ENCODE results near the gene FAM193A.
"Not testable (repeated sequence)": the region's sequence is repeated elsewhere in the genome, so short reads cannot be mapped to it uniquely, and the experiment has no call there.

The FAM193A gene

GRCh38 chr4:2579910-2580309 lies 43.5 kb downstream of the FAM193A start:
- DNase-seq: no peak

GRCh38 chr4:2583092-2583491 lies 46.6 kb downstream of the FAM193A start:
- DNase-seq: no peak

- DNase-seq: peak; percentile 21
Measured at GRCh38 chr4:2583517-2583916, 47.1 kb downstream of the FAM193A start.

GRCh38 chr4:2586502-2586901 lies 50.1 kb downstream of the FAM193A start:
- no peak for DNase-seq

DNA sequence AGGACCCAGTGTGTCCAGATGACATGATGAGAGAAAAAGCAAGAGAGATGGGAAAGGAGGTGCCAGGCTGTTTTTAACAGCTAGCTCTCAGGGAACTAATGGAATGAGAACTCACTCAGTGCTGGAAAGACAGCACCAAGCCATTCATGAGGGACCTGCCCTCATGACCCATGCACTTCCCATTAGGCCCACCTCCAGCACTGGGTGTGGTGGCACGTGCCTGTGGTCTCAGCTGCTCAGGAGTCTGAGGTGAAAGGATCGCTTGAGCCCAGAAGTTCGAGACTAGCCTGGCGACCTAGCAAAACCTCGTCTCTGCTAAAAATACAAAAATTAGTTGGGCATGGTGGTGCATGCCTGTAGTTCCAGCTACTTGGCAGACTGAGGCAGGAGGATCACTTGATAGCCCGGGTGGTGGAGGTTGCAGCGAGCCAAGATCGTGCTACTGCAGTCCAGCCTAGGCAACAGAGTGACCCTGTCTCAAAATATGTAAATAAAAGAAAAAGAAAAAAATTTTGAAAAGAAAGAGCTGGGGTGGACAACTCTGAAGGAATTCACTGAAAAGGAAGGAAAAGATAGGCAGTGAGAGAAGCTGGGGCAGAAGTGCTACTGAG lies 50.9 kb downstream of the FAM193A start:
- DNase-seq: no peak

GRCh38 chr4:2588259-2588658 lies 51.8 kb downstream of the FAM193A start:
- DNase-seq: no peak

GRCh38 chr4:2591189-2591588 lies 54.7 kb downstream of the FAM193A start:
- no peak for DNase-seq

GRCh38 chr4:2592014-2592413 lies 55.6 kb downstream of the FAM193A start:
- not testable (repeated sequence) for DNase-seq

DNA sequence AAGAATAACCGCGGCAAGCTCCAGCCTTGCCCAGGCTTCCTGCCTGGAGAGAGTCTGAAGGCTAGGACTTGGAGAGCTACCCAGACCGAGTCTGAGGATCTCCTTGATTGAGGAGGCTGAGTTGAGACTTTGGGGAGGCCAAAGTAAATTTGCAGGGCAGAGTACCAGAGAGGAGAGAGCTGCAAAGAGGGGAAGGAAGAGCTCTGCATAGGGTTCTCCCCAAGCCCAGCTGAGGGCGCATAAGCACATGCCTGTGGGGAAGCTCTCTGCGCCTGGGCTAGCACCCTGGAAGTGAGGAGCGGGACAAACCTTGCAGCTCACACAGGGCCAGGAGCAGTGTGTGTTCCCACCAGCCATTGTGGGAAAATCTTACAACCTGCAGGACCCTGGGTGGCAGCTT lies 56.1 kb downstream of the FAM193A start:
- DNase-seq: no peak

DNA sequence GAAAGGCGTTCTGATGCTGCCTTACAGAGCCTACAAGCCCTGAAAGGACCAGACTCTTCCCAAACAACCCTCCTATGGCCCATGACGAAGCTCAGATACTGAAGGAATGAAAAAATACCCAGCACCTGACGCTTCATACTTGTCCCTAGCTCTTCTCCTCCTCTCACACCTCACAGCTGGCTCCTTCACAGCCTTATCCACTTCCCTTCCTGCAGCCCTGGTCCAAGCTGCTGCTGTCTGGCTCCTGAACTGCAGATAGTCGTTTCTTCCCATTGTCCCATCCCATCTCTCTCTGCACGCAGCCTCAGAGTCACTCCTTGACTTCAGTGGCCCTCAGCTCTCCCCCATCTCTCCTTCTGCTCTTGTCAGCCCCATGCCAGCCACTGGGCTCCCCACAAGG lies 56.6 kb downstream of the FAM193A start:
- no peak for DNase-seq

DNA sequence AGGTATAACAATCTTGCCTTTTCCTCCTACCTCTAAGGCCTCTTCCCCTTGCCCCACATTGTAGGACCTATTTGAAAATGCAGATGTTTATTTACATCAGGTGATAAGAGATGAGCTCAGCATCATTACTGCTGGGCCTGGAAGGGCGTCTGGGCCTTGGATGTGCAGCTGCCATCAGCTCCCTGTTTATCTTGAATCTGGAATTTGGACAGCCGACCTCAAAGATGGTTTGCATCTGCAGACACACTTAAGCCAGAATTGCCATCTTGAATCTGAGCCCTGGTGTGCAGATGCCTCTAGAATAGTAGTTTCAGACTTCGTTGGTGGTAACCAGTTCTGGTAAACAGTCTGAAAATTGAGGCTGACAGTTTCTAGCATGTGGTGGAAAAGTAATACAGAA lies 59.0 kb downstream of the FAM193A start:
- DNase-seq: no peak

DNA sequence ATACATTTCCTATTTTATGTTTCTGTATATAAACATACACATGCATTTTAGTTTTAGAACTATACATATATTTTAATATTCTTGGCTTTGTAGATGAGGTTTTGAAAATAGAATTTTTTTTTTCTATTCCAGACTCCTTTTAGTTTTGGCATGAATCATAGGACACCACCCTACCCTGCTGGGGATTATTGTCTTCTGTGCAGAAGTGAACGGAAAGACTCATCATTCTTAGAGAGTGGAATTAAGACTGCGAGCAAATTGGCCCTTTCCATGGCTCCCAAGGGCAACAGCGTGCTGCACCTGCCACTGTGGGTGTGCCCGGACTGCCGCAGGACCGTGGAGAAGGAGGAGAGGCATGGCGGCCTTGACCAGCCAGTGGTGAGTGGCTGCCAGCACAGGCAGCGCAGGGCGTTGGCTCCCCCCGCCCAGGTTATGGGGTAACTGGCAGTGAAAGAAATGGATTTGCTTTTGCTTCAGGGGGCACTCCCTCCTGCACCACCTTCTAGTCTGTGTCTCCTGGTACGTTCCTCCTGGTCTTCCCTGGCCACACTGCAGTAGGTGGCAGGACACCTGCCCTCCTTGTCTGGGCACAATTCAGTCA lies 59.6 kb downstream of the FAM193A start:
- DNase-seq: no peak

DNA sequence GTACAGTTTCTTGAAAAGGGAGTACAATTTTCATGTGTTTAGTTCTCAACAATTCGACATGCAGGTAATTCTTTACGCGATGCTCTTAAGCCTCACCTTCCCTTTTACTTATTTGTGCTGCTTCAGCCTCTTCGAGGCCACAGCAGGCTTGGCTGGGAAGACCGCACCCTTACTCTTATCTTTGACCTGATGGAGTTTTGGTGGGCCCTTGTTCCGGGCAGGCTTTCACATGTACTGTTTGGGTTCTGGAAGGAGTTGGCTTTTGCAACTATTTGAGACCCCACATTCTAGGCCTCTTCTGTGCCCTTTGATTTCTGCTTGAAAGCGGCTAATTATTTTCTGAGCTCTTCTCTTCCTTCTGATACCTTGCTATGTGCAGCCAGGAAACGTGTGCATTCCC lies 60.2 kb downstream of the FAM193A start:
- DNase-seq: no peak

- no peak for DNase-seq
Measured at GRCh38 chr4:2598511-2599303, 62.3 kb downstream of the FAM193A start.

DNA sequence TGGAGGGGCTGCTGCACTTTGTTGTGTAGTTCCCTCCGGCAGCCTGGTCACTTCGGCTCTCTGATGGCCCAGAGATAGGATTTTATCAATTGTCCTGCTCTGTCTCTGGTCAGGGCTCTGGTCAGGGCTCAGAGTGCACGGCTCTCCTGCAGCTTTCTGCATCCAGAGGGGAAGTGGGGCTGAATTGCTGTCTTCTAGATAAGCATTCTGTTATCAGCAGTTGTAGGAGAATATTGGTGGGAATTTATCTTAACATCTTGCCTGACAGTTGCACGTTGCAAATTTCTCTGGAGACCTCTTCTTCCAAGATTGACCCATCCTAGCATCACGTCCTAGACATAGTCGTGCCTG lies 62.8 kb downstream of the FAM193A start:
- DNase-seq: no peak

DNA sequence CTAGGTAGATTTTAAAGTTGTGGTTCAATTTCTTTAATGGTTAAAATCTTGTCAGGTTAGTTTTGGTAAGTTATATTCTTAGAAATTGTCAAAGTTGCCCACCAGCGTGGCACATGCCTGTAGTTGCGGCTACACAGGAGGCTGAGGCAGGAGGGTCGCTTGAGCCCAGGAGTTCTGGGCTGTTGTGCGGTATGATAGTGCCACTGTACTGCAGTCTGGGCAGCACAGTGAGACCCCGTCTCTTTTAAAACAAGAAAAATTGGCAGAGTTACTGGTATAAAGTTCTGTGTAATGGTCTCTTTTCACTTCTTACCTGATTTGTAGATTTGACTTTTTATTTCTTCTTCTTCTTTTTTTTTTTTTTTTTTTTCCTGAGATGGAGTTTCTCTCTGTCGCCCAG lies 64.4 kb downstream of the FAM193A start:
- DNase-seq: no peak

GRCh38 chr4:2604614-2605013 lies 68.2 kb downstream of the FAM193A start:
- DNase-seq: no peak

DNA sequence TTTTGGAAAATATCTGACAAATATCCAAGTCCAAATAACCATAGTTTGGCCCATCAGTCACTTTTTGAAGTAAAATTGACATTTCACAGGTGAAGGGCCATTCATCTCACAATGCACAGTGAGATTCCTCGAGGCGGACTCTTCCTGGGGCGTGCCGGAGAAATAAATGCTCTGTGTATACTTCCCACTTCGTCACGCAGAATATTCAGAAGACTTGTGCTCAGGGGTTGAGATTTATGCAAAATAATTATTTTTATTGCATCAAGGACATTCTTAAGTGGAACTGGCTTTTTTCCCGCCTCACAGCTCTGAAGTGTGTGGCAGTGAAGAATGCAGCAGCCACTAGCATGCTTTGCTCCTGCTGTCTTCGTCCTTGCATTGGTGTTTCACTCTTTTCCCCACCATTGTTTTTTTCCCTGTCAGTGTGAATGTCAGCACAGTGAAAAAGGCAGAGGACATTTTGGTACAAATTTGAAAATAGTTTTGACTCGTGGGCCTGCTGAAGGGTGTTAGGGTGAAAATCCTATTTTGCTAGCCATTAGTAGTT lies 70.6 kb downstream of the FAM193A start:
- no peak for DNase-seq

DNA sequence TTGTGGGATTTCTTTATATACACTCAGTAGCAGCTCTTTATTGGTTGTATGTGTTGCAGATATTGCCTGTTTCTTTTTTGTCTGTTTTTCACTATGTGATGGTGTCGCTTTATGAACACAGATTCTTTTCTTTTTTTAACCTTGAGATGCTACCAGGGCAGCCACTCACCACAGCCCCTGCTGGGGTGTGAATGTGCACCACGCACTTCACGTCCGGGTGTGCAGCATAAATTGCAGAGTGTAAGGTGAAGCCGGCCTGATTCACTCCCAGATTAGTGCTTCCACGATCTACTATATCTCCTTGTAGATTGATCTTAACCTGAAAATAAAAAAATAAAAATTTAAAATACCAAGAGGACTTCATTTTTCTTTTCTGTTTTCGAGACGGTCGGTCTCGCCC lies 71.4 kb downstream of the FAM193A start:
- no peak for DNase-seq

DNA sequence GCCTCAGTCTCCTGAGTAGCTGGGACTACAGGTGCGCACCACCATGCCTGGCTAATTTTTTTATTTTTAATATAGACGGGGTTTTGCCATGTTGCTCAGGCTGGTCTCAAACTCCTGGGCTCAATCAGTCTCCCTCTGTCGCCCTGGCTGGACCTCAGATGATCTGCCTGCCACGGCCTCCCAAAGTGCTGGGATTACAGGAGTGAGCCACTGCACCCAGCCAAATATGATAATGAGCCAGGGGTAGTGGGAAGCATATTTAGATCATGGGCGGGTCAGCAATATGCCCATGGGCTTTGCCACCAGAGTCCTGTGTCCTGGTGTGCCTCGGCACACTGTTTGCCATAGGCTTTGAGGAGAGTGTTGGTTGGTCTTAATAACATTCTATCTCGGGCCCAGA lies 71.8 kb downstream of the FAM193A start:
- DNase-seq: no peak

GRCh38 chr4:2615821-2616220 lies 79.4 kb downstream of the FAM193A start:
- DNase-seq: no peak

DNA sequence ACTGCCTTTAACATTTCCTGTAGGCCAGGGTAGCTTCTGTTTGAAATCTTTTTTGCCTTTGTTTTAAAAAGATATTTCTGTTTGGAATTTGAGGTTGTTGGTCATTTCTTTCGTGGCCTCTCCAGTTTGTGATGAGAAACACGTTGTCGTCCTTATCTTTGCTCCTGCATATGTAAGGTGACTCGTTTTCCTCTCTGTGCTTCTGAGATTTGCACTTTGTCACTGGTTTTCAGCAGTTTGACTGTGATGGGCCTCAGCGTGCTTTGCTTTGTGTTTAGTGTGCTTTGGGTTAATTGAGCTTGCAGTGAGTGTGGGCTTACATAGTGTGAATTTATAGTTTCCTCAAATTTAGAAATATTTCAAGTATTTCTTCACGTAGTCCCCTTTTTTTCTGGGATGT lies 81.5 kb downstream of the FAM193A start:
- no peak for DNase-seq

DNA sequence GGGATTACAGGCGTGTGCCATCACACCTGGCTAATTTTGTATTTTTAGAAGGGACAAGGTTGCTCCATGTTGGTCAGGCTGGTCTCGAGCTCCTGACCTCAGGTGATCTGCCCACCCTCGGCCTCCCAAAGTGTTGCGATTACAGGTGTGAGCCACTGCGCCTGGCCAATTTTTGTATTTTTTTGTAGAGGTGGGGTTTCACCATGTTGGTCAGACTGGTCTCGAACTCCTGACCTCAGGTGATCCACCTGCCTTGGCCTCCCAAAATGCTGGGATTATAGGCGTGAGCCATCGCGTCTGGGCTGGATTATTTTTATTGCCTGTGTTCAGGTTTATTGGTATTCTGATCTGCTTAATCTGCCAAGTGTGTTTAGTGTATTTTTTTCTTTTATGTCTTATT lies 82.3 kb downstream of the FAM193A start:
- not testable (repeated sequence) for DNase-seq

- no peak for DNase-seq
Measured at GRCh38 chr4:2619459-2619858, 83.0 kb downstream of the FAM193A start.
